Activated naive CD4-positive, alpha-beta T cell treated with anti-CD3 and anti-CD28 coated beads, Interleukin-2, amount 50 U/mL, for 72 hours (primary cell): Measurements from ENCODE around the gene EPB41L1. TPM values are rescaled to one million over a fixed set of nuclear protein-coding genes. Genes with fewer than 3 reads are reported as not detected.

ENCODE experiments used
- ATAC-seq, 2 donors: fragments of 150-1000 bp; cut with Tn5 transposase; 2 replicates each; pipeline ENCODE4 v1.10.0; 2021; ENCODE audit warnings: mild to moderate bottlenecking in 2 of 2, moderate library complexity in 2 of 2
- DNase-seq, 2 donors: peaks; one replicate each; pipeline ENCODE4 v3.0.0; 2021 to 2022; ENCODE audit warnings: low spot score in 2 of 2
- H3K27ac Mint-ChIP-seq, 2 donors: one replicate each; pipeline ENCODE4 v1.8.0; 2022; ENCODE audit warnings: mild to moderate bottlenecking in 2 of 2, mixed read lengths in 2 of 2
- H3K36me3 Mint-ChIP-seq, 2 donors: one replicate each; pipeline ENCODE4 v1.8.0; 2022; ENCODE audit warnings: mixed read lengths in 2 of 2
- H3K9me3 Mint-ChIP-seq, 2 donors: one replicate each; pipeline ENCODE4 v1.8.0; 2022; ENCODE audit warnings: mixed read lengths in 2 of 2
- total RNA-seq, 2 donors: library from RNA; stranded (reverse); gene quantifications; one replicate each; pipeline ENCODE4 v1.2.3, GENCODE V29; 2022

Gene EPB41L1
- total RNA-seq, 2 donors from 2014 or later: 0.20 to 0.93 TPM

DNA sequence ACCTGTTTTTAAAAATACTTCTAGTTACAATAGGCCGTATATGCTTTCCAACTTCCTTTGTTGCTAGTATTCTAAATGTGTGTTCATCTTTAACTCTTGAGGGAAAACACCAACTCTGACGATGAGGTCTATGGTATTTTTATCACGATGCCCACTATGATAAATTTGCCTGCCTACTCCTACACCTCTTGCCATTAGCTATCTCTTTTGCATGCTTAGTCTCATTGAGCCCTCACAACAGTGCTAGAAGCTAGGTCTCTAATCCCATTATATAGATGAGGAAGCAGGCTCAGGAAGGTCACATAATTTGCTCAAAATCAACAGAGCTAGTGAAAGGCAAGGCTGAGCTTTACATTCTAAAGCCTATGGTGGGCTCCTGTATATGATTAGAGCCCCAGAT lies 94.9 kb downstream of the EPB41L1 start:
- H3K9me3 Mint-ChIP-seq: no peaks in the 10 kb centered on the region
- no peak for ATAC-seq
- peaks cover 0 to 21% of the 10 kb centered on the region in 2 donors for H3K36me3 Mint-ChIP-seq
- no peak overlapping the region for H3K27ac Mint-ChIP-seq
- no peak for DNase-seq

GRCh38 chr20:36251426-36251825 lies 96.9 kb downstream of the EPB41L1 start:
- Mint-ChIP-seq H3K36me3 (peaks cover 0 to 11% of the 10 kb centered on the region in 2 donors), H3K27ac (no peak overlapping the region), H3K9me3 (no peaks in the 10 kb centered on the region)
- no peak for DNase-seq
- no peak for ATAC-seq

DNA sequence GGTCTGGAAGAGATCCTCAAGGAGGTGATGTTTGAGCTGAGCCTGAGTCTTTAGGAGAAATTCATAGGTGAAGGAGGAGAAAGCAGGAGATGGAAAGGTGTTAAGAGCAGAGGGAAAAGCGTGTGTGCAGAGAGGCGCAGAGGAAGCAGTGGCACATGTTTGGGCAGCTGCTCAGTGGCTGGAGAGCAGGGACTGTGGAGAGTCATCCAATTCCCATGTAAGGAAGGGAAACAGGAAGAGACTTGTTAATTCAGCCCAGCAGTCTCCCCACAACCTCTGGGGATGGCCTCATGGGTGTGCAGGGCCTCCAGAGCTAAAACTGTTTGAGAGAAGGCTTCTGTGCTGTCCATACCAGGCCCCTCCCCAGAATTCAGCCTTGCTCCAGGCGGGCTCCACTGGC lies 98.0 kb downstream of the EPB41L1 start:
- Mint-ChIP-seq H3K9me3 (no peaks in the 10 kb centered on the region), H3K27ac (peak overlapping the region; percentile 2 to 17), H3K36me3 (peaks cover 0 to 11% of the 10 kb centered on the region in 2 donors)
- no peak for ATAC-seq
- DNase-seq: no peak

GRCh38 chr20:36253036-36253435 lies 98.5 kb downstream of the EPB41L1 start:
- Mint-ChIP-seq H3K27ac (peak overlapping the region; percentile 17 to 26), H3K9me3 (no peaks in the 10 kb centered on the region), H3K36me3 (peaks cover 0 to 8% of the 10 kb centered on the region in 2 donors)
- no peak for DNase-seq
- no peak for ATAC-seq

GRCh38 chr20:36254076-36254475 lies 99.5 kb downstream of the EPB41L1 start:
- Mint-ChIP-seq H3K36me3 (no peaks in the 10 kb centered on the region), H3K27ac (peak overlapping the region in 1 of 2 donors; percentile 57), H3K9me3 (no peaks in the 10 kb centered on the region)
- no peak for ATAC-seq
- no peak for DNase-seq

- Mint-ChIP-seq H3K9me3 (no peaks in the 10 kb centered on the region), H3K27ac (no peak overlapping the region), H3K36me3 (no peaks in the 10 kb centered on the region)
- ATAC-seq (no peak), DNase-seq (no peak)
Observed at GRCh38 chr20:36255445-36255844, 100.9 kb downstream of the EPB41L1 start.

GRCh38 chr20:36259177-36260061 lies 104.9 kb downstream of the EPB41L1 start:
- Mint-ChIP-seq H3K36me3 (no peaks in the 10 kb centered on the region), H3K27ac (no peak overlapping the region), H3K9me3 (no peaks in the 10 kb centered on the region)
- DNase-seq (no peak), ATAC-seq (no peak)

GRCh38 chr20:36260316-36260715 lies 105.8 kb downstream of the EPB41L1 start:
- DNase-seq (no peak), ATAC-seq (no peak)
- Mint-ChIP-seq H3K27ac (no peak overlapping the region), H3K36me3 (no peaks in the 10 kb centered on the region), H3K9me3 (no peaks in the 10 kb centered on the region)

DNA sequence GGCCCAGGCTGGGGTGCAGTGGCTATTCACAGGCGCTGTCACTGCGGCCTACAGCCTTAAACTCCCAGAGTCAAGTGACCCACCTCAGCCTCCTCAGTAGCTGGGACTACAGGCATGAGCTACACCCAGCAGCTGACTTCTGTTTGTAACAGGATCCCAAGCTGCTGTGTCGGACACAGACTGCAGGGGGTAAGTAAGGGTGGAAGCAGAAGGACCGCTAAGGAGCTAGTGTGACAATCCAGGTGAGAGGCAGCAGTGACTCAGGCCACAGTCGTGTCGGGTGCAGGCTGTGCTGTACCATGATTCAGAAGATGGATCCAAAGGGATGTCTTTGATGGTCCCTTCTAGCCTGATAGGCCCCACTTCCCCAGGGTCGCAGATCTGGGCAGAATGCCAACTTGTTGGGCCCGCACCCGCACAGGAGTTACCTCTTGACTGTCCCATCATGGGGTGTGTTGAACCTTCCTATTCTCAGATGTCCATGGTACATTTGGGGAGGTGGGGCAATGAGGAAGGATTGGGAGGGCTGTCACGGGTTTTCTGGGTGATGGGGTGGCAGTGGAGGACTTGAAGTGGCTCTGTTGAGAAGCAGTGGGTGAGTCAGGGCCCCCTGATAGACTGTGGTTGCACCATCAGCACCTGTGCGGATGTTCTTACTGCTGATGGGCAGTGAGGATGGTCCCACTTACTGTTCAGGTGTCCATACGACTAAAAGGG lies 107.0 kb downstream of the EPB41L1 start:
- ATAC-seq (no peak), DNase-seq (no peak)
- Mint-ChIP-seq H3K27ac (peak overlapping the region in 1 of 2 donors; percentile 7), H3K9me3 (no peaks in the 10 kb centered on the region), H3K36me3 (no peaks in the 10 kb centered on the region)

DNA sequence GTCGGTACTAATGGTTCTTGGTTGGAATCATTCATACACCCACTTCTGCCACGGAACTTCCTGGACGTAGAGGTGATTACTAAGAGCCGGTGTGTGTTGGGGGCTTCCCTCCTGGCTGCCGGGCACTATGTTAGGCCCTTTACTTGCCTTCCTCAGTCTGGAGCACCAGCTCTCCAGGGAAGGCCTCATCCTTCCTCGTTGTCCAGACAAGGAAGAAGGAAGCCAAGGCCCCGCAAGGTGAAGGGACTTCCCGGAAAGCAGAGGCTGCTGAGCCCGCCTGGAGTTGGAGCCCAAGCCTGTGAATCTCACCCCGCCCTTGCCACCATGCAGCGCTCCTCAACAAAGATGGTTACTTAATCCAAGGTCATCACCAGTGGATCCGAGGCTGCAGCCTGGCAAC lies 107.9 kb downstream of the EPB41L1 start:
- ATAC-seq: no peak
- H3K9me3 Mint-ChIP-seq: no peaks in the 10 kb centered on the region
- H3K27ac Mint-ChIP-seq: no peak overlapping the region
- H3K36me3 Mint-ChIP-seq: no peaks in the 10 kb centered on the region
- DNase-seq: no peak

DNA sequence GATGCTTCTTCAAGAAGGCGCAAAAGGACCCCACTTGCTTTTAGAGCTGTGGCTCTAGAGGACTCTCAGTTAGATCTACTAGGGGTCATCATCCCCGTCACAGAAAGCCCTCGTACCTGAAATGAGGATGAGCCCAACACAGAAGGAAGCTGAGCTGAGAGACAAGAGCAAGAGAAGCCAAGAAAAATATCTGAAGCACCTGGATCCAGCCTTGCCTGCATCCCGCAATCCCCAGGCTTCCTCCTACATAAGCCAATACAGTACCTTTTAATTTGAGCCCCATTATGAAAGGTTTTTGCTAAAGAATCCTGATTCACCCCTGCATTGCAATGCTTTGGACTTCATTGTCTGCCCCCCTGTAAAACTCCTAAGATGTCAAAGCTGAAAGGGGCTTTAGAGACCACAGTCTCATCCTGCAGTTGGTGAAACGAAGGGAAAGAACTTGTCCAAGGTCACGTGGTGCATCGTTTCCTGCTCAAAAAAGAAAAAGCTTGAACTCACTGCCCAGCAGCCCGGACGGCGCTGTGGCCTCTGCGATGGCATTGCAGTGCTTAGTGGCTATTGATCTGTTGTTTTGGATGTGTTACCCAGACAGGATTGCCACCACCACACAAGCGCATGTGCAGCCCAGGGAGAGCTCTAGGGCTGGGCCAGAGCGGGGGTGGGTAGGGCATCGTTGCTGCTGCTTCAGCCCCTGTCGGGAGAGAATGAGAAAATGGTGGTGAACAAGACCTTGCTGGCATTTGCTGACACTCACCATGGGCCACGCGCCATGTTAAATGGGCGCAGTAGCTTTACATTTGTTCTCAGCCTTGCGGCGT lies 110.1 kb downstream of the EPB41L1 start:
- ATAC-seq (no peak), DNase-seq (no peak)
- Mint-ChIP-seq H3K36me3 (no peaks in the 10 kb centered on the region), H3K9me3 (no peaks in the 10 kb centered on the region), H3K27ac (no peak overlapping the region)

- peak overlapping the region in 1 of 2 donors; percentile 5 for H3K27ac Mint-ChIP-seq
- ATAC-seq (no peak), DNase-seq (no peak)
- H3K36me3 Mint-ChIP-seq: no peaks in the 10 kb centered on the region
- no peaks in the 10 kb centered on the region for H3K9me3 Mint-ChIP-seq
Observed at GRCh38 chr20:36266189-36266588, 111.6 kb downstream of the EPB41L1 start.

- ATAC-seq (no peak), DNase-seq (no peak)
- no peak overlapping the region for H3K27ac Mint-ChIP-seq
- no peaks in the 10 kb centered on the region for H3K36me3 Mint-ChIP-seq
- H3K9me3 Mint-ChIP-seq: no peaks in the 10 kb centered on the region
Observed at GRCh38 chr20:36267605-36268381, 113.3 kb downstream of the EPB41L1 start.

DNA sequence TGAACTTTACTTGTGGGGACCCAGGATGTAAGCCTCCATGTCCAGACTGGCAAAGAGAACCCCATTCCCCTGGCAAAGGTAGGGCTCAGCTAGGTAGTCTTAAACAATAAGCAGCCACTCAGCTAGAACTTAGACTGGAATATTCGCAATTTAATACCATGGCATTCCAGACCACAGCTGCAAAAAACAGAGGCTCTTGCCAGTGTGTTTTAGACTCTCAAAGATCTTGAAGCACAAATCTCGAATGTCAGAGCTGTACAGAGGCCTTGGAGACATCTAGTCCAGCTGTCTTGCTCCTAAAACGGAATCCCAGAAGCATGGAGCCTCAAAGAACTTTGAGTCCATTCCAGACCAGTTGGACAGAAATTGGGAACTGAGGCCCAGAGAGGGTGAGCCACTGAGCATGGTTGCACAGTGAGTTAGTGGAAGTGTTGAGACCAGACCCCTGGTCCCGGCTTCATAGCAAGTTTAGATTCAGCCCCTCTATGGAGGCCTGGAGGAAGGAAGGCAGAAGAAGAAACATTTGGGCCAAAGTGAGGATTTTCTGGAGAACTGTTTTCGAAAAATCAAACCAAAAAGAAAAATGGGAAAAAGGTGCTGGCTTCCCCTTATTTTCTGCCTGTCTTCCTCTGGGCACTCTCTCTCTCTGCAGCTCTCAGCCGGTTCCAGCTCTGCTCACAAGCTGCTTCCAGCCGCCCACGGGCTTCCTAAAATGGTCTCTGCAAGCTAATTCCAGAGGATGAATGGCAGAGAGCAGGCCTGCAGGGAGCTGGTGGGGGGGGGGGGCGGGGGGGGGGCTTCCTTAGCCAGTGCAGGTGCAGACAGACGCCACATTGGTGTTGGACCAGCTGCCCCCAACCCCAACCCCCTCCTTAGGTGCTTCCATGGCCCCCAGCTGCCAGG lies 114.2 kb downstream of the EPB41L1 start:
- H3K27ac Mint-ChIP-seq: no peak overlapping the region
- H3K36me3 Mint-ChIP-seq: no peaks in the 10 kb centered on the region
- ATAC-seq (no peak), DNase-seq (no peak)
- H3K9me3 Mint-ChIP-seq: no peaks in the 10 kb centered on the region

GRCh38 chr20:36269507-36269906 lies 115.0 kb downstream of the EPB41L1 start:
- ATAC-seq: no peak
- no peaks in the 10 kb centered on the region for H3K9me3 Mint-ChIP-seq
- no peaks in the 10 kb centered on the region for H3K36me3 Mint-ChIP-seq
- H3K27ac Mint-ChIP-seq: no peak overlapping the region
- no peak for DNase-seq
